ENCODE data around the gene SLC2A10.
"Not testable (repeated sequence)": the region's sequence is repeated elsewhere in the genome, so short reads cannot be mapped to it uniquely, and the experiment has no call there.

SLC2A10 gene

DNA sequence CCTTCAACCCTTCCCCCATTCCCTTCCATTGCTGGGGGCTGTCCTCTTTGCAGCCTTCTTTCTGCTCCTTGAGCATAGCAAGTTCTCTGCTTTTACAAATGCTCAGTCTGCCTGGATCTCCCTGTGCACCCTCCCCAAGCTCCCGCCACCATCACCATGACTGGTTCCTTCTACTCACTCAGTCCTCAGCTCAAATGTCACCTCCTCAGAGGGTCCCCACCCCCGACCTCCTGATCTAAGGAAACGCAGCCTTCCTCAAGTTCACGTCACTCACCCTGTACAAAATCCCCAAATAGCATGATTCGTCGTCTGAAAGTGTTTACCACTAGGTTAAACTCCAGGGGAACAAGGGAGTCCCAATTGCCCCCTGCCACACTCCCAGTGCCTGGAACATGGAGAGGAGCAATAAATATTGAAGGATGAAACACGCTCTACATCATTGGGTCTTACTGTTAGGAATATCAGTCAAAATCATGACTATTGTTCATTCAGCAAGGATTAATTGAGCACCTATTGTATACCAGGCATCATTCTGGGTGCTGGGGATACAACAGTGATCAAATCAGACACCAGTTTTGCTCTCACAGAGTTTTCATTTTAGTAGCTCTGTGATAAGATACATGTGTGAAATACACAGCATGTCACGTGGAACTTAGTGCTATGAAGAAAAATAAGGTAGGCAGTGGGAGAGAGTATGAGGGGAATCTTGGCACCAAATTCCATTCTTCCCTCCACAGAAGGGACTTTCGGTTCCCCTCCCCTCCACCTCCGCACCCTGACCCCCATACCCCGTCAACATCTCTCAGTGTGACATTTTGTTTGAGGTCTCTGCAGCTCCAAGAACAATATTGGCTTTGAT lies 35.8 kb upstream of the SLC2A10 start:
- H3K27me3 ChIP-seq (ENCODE audit: control insufficient read depth, insufficient read depth, low read length), result no peaks in the 10 kb centered on the region
- H3K9me3 ChIP-seq (ENCODE audit: control insufficient read depth, insufficient read depth, low read length), result peaks cover 2% of the 10 kb centered on the region
- H3K4me3 ChIP-seq (ENCODE audit: low read depth, low read length), result no peak overlapping the region
- H3K4me1 ChIP-seq (ENCODE audit: control insufficient read depth, insufficient read depth, low read length), result peaks cover 6% of the 10 kb centered on the region
- H3K9ac ChIP-seq (ENCODE audit: low read depth, low read length), result no peak overlapping the region
- no peaks in the 10 kb centered on the region for H3K36me3 ChIP-seq (ENCODE audit: control insufficient read depth, insufficient read depth, low read length)

GRCh38 chr20:46674253-46675083 lies 35.0 kb upstream of the SLC2A10 start:
- Histone ChIP-seq H3K4me1 (ENCODE audit: control insufficient read depth, insufficient read depth, low read length) (peaks cover 6% of the 10 kb centered on the region), H3K9me3 (ENCODE audit: control insufficient read depth, insufficient read depth, low read length) (peaks cover 2% of the 10 kb centered on the region), H3K36me3 (ENCODE audit: control insufficient read depth, insufficient read depth, low read length) (no peaks in the 10 kb centered on the region), H3K9ac (ENCODE audit: low read depth, low read length) (no peak overlapping the region), H3K27me3 (ENCODE audit: control insufficient read depth, insufficient read depth, low read length) (no peaks in the 10 kb centered on the region), H3K4me3 (ENCODE audit: low read depth, low read length) (no peak overlapping the region)

DNA sequence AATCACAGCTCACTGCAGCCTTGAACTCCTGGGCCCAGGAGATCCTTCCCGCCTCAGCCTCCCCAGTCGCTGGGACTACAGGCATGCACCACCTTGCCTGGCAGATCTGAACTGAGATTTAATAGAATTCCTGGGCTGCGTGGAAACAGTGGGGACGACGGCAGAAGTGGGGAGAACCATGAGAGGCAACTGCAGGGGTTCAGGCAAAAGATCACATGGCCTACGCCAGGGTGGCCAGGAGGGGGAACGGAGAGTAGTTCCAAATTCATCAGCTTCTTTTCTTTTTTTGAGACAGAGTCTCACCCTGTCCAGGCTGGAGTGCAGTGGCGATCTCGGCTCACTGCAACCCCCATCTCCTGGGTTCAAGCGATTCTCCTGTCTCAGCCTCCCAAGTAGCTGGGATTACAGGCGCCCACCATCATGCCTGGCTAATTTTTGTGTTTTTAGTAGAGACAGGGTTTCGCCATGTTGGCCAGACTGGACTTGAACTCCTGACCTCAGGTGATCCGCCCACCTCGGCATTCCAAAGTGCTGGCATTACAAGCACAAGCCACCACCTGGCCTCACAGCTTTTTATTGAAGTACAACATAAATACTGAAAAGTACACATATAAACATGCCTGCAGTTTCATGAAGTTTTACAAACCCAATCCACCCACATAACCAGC lies 32.7 kb upstream of the SLC2A10 start:
- H3K4me1 ChIP-seq (ENCODE audit: control insufficient read depth, insufficient read depth, low read length); H3K9ac ChIP-seq (ENCODE audit: low read depth, low read length); H3K4me3 ChIP-seq (ENCODE audit: low read depth, low read length); H3K36me3 ChIP-seq (ENCODE audit: control insufficient read depth, insufficient read depth, low read length); H3K9me3 ChIP-seq (ENCODE audit: control insufficient read depth, insufficient read depth, low read length); H3K27me3 ChIP-seq (ENCODE audit: control insufficient read depth, insufficient read depth, low read length): not testable (repeated sequence)

DNA sequence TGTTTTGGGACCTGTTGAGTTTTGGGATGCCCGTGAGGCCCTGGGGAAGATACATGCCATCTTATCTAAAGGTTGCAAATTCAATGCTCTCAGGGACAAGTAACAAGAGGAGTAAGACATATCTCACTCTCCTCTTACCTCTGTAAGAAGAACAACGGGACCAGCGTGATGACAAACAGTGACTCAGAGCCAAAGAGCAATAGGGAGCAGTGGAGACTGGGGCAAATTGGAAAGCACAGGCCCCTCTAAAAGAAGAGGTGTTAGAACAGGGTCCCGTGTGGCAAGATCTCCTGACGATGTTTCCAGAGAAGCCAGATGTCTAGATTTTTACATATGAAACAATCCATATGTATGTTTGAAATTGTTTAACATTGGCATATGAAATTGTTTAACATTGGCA lies 31.8 kb upstream of the SLC2A10 start:
- Histone ChIP-seq H3K9me3 (ENCODE audit: control insufficient read depth, insufficient read depth, low read length) (peaks cover under 1% of the 10 kb centered on the region), H3K9ac (ENCODE audit: low read depth, low read length) (no peak overlapping the region), H3K4me3 (ENCODE audit: low read depth, low read length) (no peak overlapping the region), H3K36me3 (ENCODE audit: control insufficient read depth, insufficient read depth, low read length) (peaks cover 9% of the 10 kb centered on the region), H3K27me3 (ENCODE audit: control insufficient read depth, insufficient read depth, low read length) (no peaks in the 10 kb centered on the region), H3K4me1 (ENCODE audit: control insufficient read depth, insufficient read depth, low read length) (peaks cover 15% of the 10 kb centered on the region)

- H3K27me3 ChIP-seq (ENCODE audit: control insufficient read depth, insufficient read depth, low read length), result no peaks in the 10 kb centered on the region
- peaks cover 21% of the 10 kb centered on the region for H3K4me1 ChIP-seq (ENCODE audit: control insufficient read depth, insufficient read depth, low read length)
- no peaks in the 10 kb centered on the region for H3K9me3 ChIP-seq (ENCODE audit: control insufficient read depth, insufficient read depth, low read length)
- H3K4me3 ChIP-seq (ENCODE audit: low read depth, low read length), result no peak overlapping the region
- no peak overlapping the region for H3K9ac ChIP-seq (ENCODE audit: low read depth, low read length)
- H3K36me3 ChIP-seq (ENCODE audit: control insufficient read depth, insufficient read depth, low read length), result peaks cover 9% of the 10 kb centered on the region
Measured at GRCh38 chr20:46678516-46678915, 30.9 kb upstream of the SLC2A10 start.

DNA sequence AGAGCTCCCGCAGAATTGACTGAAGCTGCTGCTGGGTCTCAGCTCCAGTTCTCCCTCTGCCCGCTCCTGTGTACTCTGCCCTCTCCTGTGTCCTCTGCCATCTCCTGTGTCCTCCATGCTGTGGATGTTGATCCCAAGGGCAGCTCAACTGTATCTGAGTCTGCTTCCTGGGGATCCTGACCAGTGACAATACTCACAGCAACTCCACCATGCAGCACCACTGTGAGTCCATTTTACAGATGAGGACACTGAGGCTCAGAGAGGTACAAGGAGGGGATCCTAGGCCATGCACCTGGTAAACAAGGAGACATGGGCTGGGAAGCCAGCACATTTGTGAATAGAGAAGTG lies 28.8 kb upstream of the SLC2A10 start:
- no peaks in the 10 kb centered on the region for H3K27me3 ChIP-seq (ENCODE audit: control insufficient read depth, insufficient read depth, low read length)
- H3K4me3 ChIP-seq (ENCODE audit: low read depth, low read length), result no peak overlapping the region
- peaks cover 16% of the 10 kb centered on the region for H3K36me3 ChIP-seq (ENCODE audit: control insufficient read depth, insufficient read depth, low read length)
- H3K4me1 ChIP-seq (ENCODE audit: control insufficient read depth, insufficient read depth, low read length), result peaks cover 19% of the 10 kb centered on the region
- no peaks in the 10 kb centered on the region for H3K9me3 ChIP-seq (ENCODE audit: control insufficient read depth, insufficient read depth, low read length)
- H3K9ac ChIP-seq (ENCODE audit: low read depth, low read length), result no peak overlapping the region

GRCh38 chr20:46681032-46681854 lies 28.2 kb upstream of the SLC2A10 start:
- Histone ChIP-seq H3K36me3 (ENCODE audit: control insufficient read depth, insufficient read depth, low read length) (peaks cover 16% of the 10 kb centered on the region), H3K27me3 (ENCODE audit: control insufficient read depth, insufficient read depth, low read length) (no peaks in the 10 kb centered on the region), H3K9ac (ENCODE audit: low read depth, low read length) (no peak overlapping the region), H3K4me3 (ENCODE audit: low read depth, low read length) (no peak overlapping the region), H3K4me1 (ENCODE audit: control insufficient read depth, insufficient read depth, low read length) (peaks cover 19% of the 10 kb centered on the region), H3K9me3 (ENCODE audit: control insufficient read depth, insufficient read depth, low read length) (no peaks in the 10 kb centered on the region)

DNA sequence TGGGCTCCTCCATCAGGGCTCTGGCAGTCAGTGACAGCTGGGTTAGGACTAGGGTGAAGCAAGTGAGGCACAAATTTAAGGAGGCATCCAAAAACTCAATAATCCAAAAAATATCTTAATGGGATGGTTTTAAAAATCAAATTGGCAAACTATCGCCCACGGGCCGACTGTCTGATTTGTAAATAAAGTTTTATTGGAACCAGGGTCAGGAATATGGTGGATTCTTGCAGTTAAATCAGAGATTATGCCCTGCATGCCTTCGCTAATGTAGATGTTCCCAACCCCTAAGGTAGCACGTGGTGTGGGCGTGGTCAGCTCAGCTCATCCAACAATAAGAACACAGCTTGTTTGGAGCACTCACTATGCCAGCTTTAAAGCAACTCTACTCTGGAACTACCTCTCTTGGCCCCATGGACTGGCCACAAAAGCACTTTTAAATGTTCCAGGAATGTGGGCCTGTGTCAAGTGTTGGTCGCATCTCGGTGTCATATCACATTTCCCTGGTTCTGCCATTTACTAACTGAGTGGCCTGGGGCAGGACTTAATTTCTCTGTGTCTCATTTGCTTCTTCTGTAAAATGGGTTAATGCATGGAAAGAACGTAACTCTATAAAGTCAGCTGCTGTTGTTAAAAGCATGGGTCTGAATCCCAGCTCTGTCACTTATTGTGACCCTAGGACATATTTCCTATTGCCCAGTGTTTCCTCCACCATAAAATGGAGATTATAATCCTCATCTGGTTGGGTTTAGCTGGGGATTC lies 27.2 kb upstream of the SLC2A10 start:
- peaks cover 19% of the 10 kb centered on the region for H3K4me1 ChIP-seq (ENCODE audit: control insufficient read depth, insufficient read depth, low read length)
- H3K4me3 ChIP-seq (ENCODE audit: low read depth, low read length), result peak overlapping the region; percentile 92
- H3K9ac ChIP-seq (ENCODE audit: low read depth, low read length), result no peak overlapping the region

GRCh38 chr20:46683011-46683667 lies 26.3 kb upstream of the SLC2A10 start:
- Histone ChIP-seq H3K36me3 (ENCODE audit: control insufficient read depth, insufficient read depth, low read length) (peaks cover 20% of the 10 kb centered on the region), H3K4me1 (ENCODE audit: control insufficient read depth, insufficient read depth, low read length) (peaks cover 19% of the 10 kb centered on the region), H3K27me3 (ENCODE audit: control insufficient read depth, insufficient read depth, low read length) (no peaks in the 10 kb centered on the region), H3K9me3 (ENCODE audit: control insufficient read depth, insufficient read depth, low read length) (no peaks in the 10 kb centered on the region), H3K9ac (ENCODE audit: low read depth, low read length) (peak overlapping the region; percentile 95), H3K4me3 (ENCODE audit: low read depth, low read length) (peak overlapping the region; percentile 92)

More for the DNA sequence above, 27.2 kb upstream of the SLC2A10 start:
- Histone ChIP-seq H3K9me3 (ENCODE audit: control insufficient read depth, insufficient read depth, low read length) (no peaks in the 10 kb centered on the region), H3K36me3 (ENCODE audit: control insufficient read depth, insufficient read depth, low read length) (peaks cover 20% of the 10 kb centered on the region), H3K27me3 (ENCODE audit: control insufficient read depth, insufficient read depth, low read length) (no peaks in the 10 kb centered on the region)

- peak overlapping the region; percentile 92 for H3K4me3 ChIP-seq (ENCODE audit: low read depth, low read length)
- H3K9me3 ChIP-seq (ENCODE audit: control insufficient read depth, insufficient read depth, low read length), result no peaks in the 10 kb centered on the region
- H3K9ac ChIP-seq (ENCODE audit: low read depth, low read length), result peak overlapping the region; percentile 95
- peaks cover 22% of the 10 kb centered on the region for H3K4me1 ChIP-seq (ENCODE audit: control insufficient read depth, insufficient read depth, low read length)
- H3K27me3 ChIP-seq (ENCODE audit: control insufficient read depth, insufficient read depth, low read length), result no peaks in the 10 kb centered on the region
- peaks cover 20% of the 10 kb centered on the region for H3K36me3 ChIP-seq (ENCODE audit: control insufficient read depth, insufficient read depth, low read length)
Measured at GRCh38 chr20:46683668-46683938, 25.8 kb upstream of the SLC2A10 start.

Measured in iPS-15b (cell line).